ENCODE measurements around the gene GABRG2. TPM values are rescaled to one million over a fixed set of nuclear protein-coding genes. Genes with fewer than 3 reads are reported as not detected.

GABRG2 gene
- total and polyA plus RNA-seq, 2 of the 13 experiments (the other 11 are each of a cell fraction or from before 2014, with no cell fraction given): not detected

- TF ChIP-seq LRRFIP1 (CRISPR knock-in tag; conservative IDR thresholded peaks at IDR 0.05) (no peak), RBM22 (optimal IDR thresholded peaks at IDR 0.05; ENCODE audit: low read length) (no peak), POGK (CRISPR knock-in tag; conservative IDR thresholded peaks at IDR 0.05) (no peak)
These were observed 96.1 kb downstream of the GABRG2 start (continued) for GRCh38 chr5:162163663-162164062.

DNA sequence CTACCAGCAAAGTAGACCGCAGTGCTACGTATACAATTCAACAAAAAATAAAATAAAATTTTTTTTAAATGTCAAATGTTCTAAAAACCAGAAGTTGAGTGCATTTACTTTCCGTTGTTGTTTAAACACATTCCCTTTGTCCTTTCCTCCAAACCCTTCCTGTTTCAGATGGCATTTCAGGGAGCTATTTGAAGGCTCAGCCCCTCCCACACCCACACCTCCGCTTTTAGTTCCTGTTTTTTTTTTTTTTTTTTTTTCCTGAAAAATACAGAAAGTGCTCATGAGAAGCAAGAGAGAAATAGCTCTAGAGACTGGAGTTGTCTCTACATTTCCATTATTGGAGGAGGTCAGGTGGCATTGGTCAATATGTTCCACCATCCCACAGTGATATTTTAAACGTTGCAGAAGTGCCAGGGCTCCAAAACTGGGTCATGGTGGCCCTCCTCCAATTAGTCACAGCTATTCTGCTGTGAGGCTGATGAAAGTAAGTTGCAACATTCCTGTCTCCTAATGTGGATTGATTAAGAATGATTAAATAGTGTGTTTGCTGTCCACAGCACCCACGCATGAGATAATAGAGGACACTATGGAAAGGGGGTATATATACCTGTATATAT lies 106.9 kb downstream of the GABRG2 start:
- TF ChIP-seq HDAC2 (CRISPR knock-in tag; IDR thresholded peaks at IDR 0.05) (no peak), ZBTB3 (CRISPR knock-in tag; IDR thresholded peaks at IDR 0.05; ENCODE audit: borderline replicate concordance, low read depth) (no peak), GABPA (IDR thresholded peaks at IDR 0.05; ENCODE audit: low read depth, low read length) (no peak), GABPA (CRISPR knock-in tag; IDR thresholded peaks at IDR 0.05; ENCODE audit: low read depth) (no peak), ZSCAN30 (CRISPR knock-in tag; IDR thresholded peaks at IDR 0.05) (no peak), BORCS8-MEF2B (CRISPR knock-in tag; IDR thresholded peaks at IDR 0.05) (no peak), MAFF (IDR thresholded peaks at IDR 0.05; ENCODE audit: low read depth, low read length) (no peak)
- in situ Hi-C loops (cut with HindIII; ENCODE audit: extremely low pct_ligation_motif_present, low pct_unique_long_range_greater_than_20kb): no loop called here
- no peak overlapping the region for H2AFZ ChIP-seq (ENCODE audit: low read length)
- intact Hi-C loops (cut with micrococcal nuclease; ENCODE audit: unreplicated experiment): no loop called here
- ATAC-seq: no peak
- CTCF ChIA-PET (ENCODE audit: low intra/inter-chr PET ratio, low total read pairs): no interaction called here
- no peak for DNase-seq (ENCODE audit: low spot score)
- H3K27ac ChIP-seq (ENCODE audit: extremely low read length, insufficient read depth, low read length): no peak overlapping the region
- no peaks in the 10 kb centered on the region for H3K4me1 ChIP-seq (ENCODE audit: insufficient read depth, low read length)
- POLR2A ChIA-PET: no interaction called here
- peaks cover 18% of the 10 kb centered on the region for H3K9me3 ChIP-seq (ENCODE audit: low read length)
- no peak overlapping the region for H3K9ac ChIP-seq (ENCODE audit: insufficient read depth, low read depth, low read length)
- H3K4me3 ChIP-seq (replicated peaks in 1 of 3; ENCODE audit: insufficient read depth in 1 of 3, low read depth in 2 of 3, low read length in 3 of 3): no peak overlapping the region
- FAIRE-seq: no peak
- no TSS peak for BruUV-seq (replicated peaks)
- WGBS (ENCODE audit: low lambda C conversion rate): 10% methylated on average over 6 of the region's 6 CpGs
- H3K36me3 ChIP-seq (replicated peaks in 1 of 2; ENCODE audit: control insufficient read depth in 1 of 2, insufficient read depth in 2 of 2, low read length in 2 of 2): no peaks in the 10 kb centered on the region
- H4K20me1 ChIP-seq (ENCODE audit: insufficient read depth, low read length): no peaks in the 10 kb centered on the region
- no peaks in the 10 kb centered on the region for H3K27me3 ChIP-seq (ENCODE audit: control insufficient read depth in 1 of 2, insufficient read depth in 2 of 2, low read length in 2 of 2)
- H3K4me2 ChIP-seq (ENCODE audit: low read depth, low read length): no peak overlapping the region
- H3K79me2 ChIP-seq (ENCODE audit: insufficient read depth, low read length): no peaks in the 10 kb centered on the region

Measured in HepG2 (cell line).